ENCODE measurements around the gene RNU6-7.
A peak's percentile ranks its signal among the peaks of the same experiment; 100 is the strongest.

RNU6-7 gene

GRCh38 chr14:32201816-32202490 lies at the start of gene RNU6-7:
RNU6-7 (plus strand) TSS chr14:32202045.
- peak; percentile 34 for DNase-seq (ENCODE audit: low spot score)

- no peak for DNase-seq (ENCODE audit: low spot score)
These were observed 35.8 kb upstream of the RNU6-7 start for GRCh38 chr14:32166029-32166428.

GRCh38 chr14:32166924-32167323 lies 34.9 kb upstream of the RNU6-7 start:
- DNase-seq (ENCODE audit: low spot score) = no peak

GRCh38 chr14:32167907-32168306 lies 33.9 kb upstream of the RNU6-7 start:
- no peak for DNase-seq (ENCODE audit: low spot score)

GRCh38 chr14:32169191-32169590 lies 32.7 kb upstream of the RNU6-7 start:
- DNase-seq (ENCODE audit: low spot score) = no peak

- no peak for DNase-seq (ENCODE audit: low spot score)
These were observed 30.4 kb upstream of the RNU6-7 start for GRCh38 chr14:32171469-32171868.

GRCh38 chr14:32183151-32184058 lies 18.4 kb upstream of the RNU6-7 start:
- DNase-seq (ENCODE audit: low spot score) = no peak

GRCh38 chr14:32185097-32185496 lies 16.7 kb upstream of the RNU6-7 start:
- no peak for DNase-seq (ENCODE audit: low spot score)

GRCh38 chr14:32186248-32186647 lies 15.6 kb upstream of the RNU6-7 start:
- DNase-seq (ENCODE audit: low spot score) = no peak

- no peak for DNase-seq (ENCODE audit: low spot score)
These were observed 12.0 kb upstream of the RNU6-7 start for GRCh38 chr14:32189811-32190210.

GRCh38 chr14:32190673-32191072 lies 11.2 kb upstream of the RNU6-7 start:
- DNase-seq (ENCODE audit: low spot score) = peak; percentile 21

GRCh38 chr14:32192712-32193373 lies 9.0 kb upstream of the RNU6-7 start:
- no peak for DNase-seq (ENCODE audit: low spot score)

- no peak for DNase-seq (ENCODE audit: low spot score)
These were observed 8.3 kb upstream of the RNU6-7 start for GRCh38 chr14:32193532-32193931.

- no peak for DNase-seq (ENCODE audit: low spot score)
These were observed 6.2 kb upstream of the RNU6-7 start for GRCh38 chr14:32195636-32196035.

- no peak for DNase-seq (ENCODE audit: low spot score)
These were observed 3.9 kb upstream of the RNU6-7 start for GRCh38 chr14:32197919-32198318.

- DNase-seq (ENCODE audit: low spot score) = no peak
These were observed 1.3 kb upstream of the RNU6-7 start for GRCh38 chr14:32200368-32201192.

- DNase-seq (ENCODE audit: low spot score) = peak; percentile 38
These were observed 541 bp upstream of the RNU6-7 start for GRCh38 chr14:32201193-32201815.

GRCh38 chr14:32202491-32202997 lies 699 bp downstream of the RNU6-7 start:
- DNase-seq (ENCODE audit: low spot score) = peak; percentile 42

GRCh38 chr14:32202998-32203882 lies 1.4 kb downstream of the RNU6-7 start, which contains the start of gene RNU6-8:
RNU6-8 (minus strand) TSS chr14:32203269.
- peak; percentile 74 for DNase-seq (ENCODE audit: low spot score)

GRCh38 chr14:32203928-32204357 lies 2.1 kb downstream of the RNU6-7 start:
- DNase-seq (ENCODE audit: low spot score) = no peak

Data from kidney capillary endothelial cell (primary cell).